ENCODE measurements around the gene SHISA8. TPM values are rescaled to one million over a fixed set of nuclear protein-coding genes. Genes with fewer than 3 reads are reported as not detected.
A peak's percentile ranks its signal among the peaks of the same experiment; 100 is the strongest.

The SHISA8 gene
- total and polyA plus RNA-seq, 10 of the 15 experiments (the other 5 are each of a cell fraction or from before 2014, with no cell fraction given) = 0.06 to 10.1 (median 0.25) TPM

- 0 out of 2 replicates have a peak, but pooled peaks have one; percentile 43 for TF ChIP-seq POLR2AphosphoS2 (IDR thresholded peaks at IDR 0.05; ENCODE audit: low read depth, low read length)
- TF ChIP-seq IRF4 (IDR thresholded peaks at IDR 0.05; ENCODE audit: low read depth, low read length) = no peak
- TF ChIP-seq TBL1XR1 (IDR thresholded peaks at IDR 0.05; ENCODE audit: low read depth, low read length) = no peak
- no peak for TF ChIP-seq PKNOX1 (IDR thresholded peaks at IDR 0.05)
- TF ChIP-seq ZNF687 (IDR thresholded peaks at IDR 0.05) = peak; percentile 51
- no peak for TF ChIP-seq MEF2A (IDR thresholded peaks at IDR 0.05; ENCODE audit: insufficient read depth, low read depth, low read length)
- peak; percentile 46 for TF ChIP-seq HDGF (IDR thresholded peaks at IDR 0.05)
- TF ChIP-seq CREM (IDR thresholded peaks at IDR 0.05; ENCODE audit: low read depth) = no peak
Observed at GRCh38 chr22:41934284-41935014, 19.6 kb upstream of the SHISA8 start (continued).
